ENCODE data around the gene MT1A.
"Not testable (repeated sequence)": the region's sequence is repeated elsewhere in the genome, so short reads cannot be mapped to it uniquely, and the experiment has no call there.

Gene MT1A

DNA sequence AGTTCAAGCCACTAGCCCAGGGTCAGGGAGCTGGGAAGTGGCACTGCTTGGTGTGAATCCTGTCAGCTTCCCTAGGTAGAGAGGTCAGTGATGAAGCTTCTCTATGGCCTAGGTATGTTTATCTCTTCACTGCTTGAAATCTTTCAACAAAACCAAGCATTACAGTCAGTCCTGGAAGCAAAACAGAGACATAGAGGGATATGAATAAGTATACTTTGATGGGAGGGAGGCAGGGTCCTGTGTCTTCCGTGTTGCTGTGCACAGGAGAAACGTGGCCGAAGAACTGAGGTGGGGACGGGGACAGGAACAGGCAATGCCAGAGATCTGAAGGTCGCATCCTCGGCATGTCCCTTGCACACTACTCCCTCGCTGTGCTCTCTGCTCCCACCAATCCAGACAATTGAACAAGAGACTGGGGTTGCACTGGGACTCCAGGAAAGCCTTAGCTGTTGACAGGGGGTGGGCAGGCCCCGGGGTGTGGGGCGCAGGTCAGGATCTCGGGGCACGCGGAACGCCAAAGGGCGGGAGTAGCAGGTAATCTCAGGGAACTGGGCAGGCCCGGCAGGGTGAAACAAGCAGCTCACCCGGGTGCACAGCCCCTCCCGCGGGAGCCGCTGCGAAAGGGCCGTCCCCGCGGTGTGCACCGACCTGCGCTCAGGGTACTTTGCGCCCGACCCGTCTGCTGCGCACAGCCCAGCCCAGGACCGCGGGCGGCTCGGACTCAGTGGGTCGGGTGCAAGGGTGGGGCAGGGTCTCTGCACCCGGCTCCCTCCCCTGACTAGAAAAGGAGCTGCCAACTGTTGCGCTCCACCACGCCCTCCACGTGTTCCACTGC, 30.8 kb downstream of the MT1A start, which contains the start of gene MT1H:
MT1H (plus strand) TSS at position 810 of the 835 bp plus-strand sequence. CDS start 71 bp downstream, outside the sequence.
- DNase-seq (no peak), ATAC-seq (no peak)
- no peaks in the 10 kb centered on the region for H3K36me3 Mint-ChIP-seq (ENCODE audit: low read depth)
- peak within 1 kb of the TSS; percentile 37 for H3K4me3 Mint-ChIP-seq
- H3K27me3 Mint-ChIP-seq: peaks cover 68% of the 10 kb centered on the region
- H3K27ac Mint-ChIP-seq: no peak within 1 kb of the TSS
- H3K4me1 Mint-ChIP-seq: peaks cover 16% of the 10 kb centered on the region
- no peaks in the 10 kb centered on the region for H3K9me3 Mint-ChIP-seq

DNA sequence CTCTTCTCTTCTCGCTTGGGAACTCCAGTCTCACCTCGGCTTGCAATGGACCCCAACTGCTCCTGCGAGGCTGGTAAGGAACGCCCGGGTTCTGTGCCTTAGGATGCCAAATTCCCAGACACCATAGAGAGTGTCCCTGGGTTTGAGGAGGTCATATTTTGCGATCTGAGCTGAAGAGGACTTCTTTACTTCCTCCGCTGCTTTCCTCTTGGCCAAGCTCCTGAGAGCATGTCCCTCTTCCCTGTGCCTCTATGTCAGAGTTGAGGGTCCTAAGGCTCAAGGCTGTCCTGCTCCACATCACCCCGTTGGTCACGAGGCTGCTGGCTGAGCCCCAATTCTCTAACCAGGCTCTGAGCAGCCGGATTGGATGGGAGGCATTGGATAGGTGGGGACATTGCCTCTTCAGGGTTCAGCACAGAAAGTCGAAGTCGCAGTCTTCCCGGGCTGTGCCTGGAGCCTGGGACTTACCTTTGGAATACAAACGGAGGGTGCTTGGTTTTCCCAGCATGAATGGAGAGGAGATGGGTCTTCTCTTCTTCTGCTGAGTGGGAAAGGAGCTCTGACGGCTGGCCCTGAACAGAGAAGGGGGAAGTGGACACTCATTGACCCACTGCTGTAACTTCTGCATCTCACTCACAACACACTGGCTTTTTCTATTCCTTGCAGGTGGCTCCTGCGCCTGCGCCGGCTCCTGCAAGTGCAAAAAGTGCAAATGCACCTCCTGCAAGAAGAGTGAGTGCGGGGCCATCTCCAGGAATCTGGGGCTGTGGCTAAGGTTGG, 31.6 kb downstream of the MT1A start:
- H3K27ac Mint-ChIP-seq: no peak overlapping the region
- no peaks in the 10 kb centered on the region for H3K36me3 Mint-ChIP-seq (ENCODE audit: low read depth)
- peaks cover 15% of the 10 kb centered on the region for H3K4me1 Mint-ChIP-seq
- no peak for DNase-seq
- H3K4me3 Mint-ChIP-seq: peak overlapping the region; percentile 37
- H3K27me3 Mint-ChIP-seq: peaks cover 73% of the 10 kb centered on the region
- no peak for ATAC-seq
- H3K9me3 Mint-ChIP-seq: no peaks in the 10 kb centered on the region

DNA sequence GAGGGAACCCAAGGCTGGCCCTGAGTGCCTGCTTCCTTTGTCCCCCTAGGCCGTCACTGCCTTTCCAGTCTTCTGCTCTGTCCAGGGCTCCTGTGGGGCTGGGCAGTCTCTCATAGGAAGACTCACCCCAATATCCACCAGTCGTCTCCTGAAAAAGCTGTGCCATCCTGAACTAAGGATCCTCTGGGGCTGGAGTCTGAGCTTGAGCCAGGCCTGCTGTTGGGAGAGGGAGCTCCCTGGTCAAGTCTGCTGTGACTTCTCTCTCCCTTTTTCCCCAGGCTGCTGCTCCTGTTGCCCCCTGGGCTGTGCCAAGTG, 32.1 kb downstream of the MT1A start:
- H3K4me3 Mint-ChIP-seq: no peak overlapping the region
- DNase-seq: no peak
- H3K27ac Mint-ChIP-seq: no peak overlapping the region
- no peaks in the 10 kb centered on the region for H3K36me3 Mint-ChIP-seq (ENCODE audit: low read depth)
- peaks cover 79% of the 10 kb centered on the region for H3K27me3 Mint-ChIP-seq
- H3K9me3 Mint-ChIP-seq: no peaks in the 10 kb centered on the region
- H3K4me1 Mint-ChIP-seq: peaks cover 17% of the 10 kb centered on the region
- no peak for ATAC-seq

DNA sequence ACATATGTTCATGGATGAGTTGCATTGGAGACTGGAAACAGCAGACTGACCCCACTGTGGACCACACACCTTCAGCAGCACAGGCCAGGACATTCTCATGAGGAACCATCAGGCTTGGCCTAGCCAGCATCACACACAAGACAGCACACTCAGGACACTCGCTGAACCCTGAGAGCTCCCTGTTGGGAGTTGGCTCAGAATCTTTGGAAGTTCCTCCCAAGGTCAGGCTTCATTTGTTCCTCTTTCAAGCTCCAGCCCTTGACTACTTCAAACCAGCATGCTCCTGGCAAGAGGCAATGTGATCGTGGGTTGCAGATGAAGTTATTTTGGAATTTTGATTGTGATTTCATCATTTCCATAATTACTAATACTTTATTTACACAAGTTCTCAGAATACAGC, 33.2 kb downstream of the MT1A start:
- ATAC-seq; H3K9me3 Mint-ChIP-seq; H3K36me3 Mint-ChIP-seq (ENCODE audit: low read depth); H3K27ac Mint-ChIP-seq; H3K4me3 Mint-ChIP-seq; DNase-seq: not testable (repeated sequence)
- Mint-ChIP-seq H3K27me3 (peaks cover 74% of the 10 kb centered on the region), H3K4me1 (peaks cover 25% of the 10 kb centered on the region)

DNA sequence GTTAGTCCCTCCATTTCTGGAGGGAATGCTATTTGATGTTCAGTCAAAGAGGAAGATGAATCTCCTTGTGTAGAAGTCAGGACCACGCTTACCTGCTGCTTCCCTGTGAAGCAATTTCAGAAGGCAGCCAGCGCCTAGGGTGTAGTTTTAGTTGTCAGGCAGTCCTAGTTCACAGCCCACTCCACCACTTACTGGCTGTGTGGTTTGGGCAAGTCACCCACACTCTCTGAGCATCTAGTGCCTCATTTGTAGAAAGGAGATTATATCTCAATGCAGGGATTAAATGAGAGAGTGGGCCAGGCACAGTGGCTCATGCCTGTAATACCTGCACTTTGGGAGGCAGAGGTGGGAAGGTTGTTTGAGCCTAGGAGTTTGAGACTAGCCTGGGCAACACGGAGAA, 33.7 kb downstream of the MT1A start:
- H3K36me3 Mint-ChIP-seq (ENCODE audit: low read depth); H3K4me3 Mint-ChIP-seq; H3K27ac Mint-ChIP-seq; ATAC-seq; DNase-seq; H3K9me3 Mint-ChIP-seq: not testable (repeated sequence)
- H3K27me3 Mint-ChIP-seq: peaks cover 70% of the 10 kb centered on the region
- H3K4me1 Mint-ChIP-seq: peaks cover 25% of the 10 kb centered on the region

DNA sequence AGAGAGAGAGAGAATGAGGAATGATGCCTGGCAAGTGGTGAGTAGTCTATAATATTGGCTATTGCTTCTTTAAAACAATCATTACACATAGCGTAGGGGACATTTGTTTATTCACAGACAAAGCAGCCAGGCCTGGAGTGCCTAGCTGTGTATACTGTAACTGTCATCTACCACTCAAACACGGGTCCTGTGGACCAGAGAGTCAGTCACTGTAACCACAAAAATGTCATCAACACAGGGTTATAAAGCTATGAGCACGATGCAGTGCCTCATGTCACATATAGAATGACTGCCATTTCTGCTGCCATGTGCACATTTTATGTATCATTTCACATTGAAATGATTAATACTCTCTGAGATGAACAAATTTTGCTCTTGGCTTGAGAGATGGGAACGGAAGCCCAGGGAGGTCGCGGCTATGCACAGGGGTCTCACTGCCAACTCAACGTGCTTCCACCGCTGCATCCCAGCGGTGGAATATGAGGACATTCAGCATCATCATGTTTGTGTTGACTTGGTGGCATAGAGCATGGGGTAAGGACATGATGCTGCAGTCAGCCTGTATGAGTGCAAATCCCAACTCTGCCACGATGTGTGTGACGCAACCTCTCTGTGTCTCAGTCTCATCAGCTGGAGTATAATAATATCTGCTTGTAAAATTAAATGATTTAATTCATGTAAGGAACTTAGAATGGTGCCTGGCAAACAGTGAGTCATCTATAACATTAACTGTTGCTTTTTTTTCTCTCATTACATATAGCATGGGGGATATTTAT, 34.5 kb downstream of the MT1A start:
- H3K27me3 Mint-ChIP-seq: peaks cover 63% of the 10 kb centered on the region
- H3K36me3 Mint-ChIP-seq (ENCODE audit: low read depth): no peaks in the 10 kb centered on the region
- no peak overlapping the region for H3K27ac Mint-ChIP-seq
- peaks cover 23% of the 10 kb centered on the region for H3K4me1 Mint-ChIP-seq
- H3K9me3 Mint-ChIP-seq: no peaks in the 10 kb centered on the region
- no peak overlapping the region for H3K4me3 Mint-ChIP-seq
- DNase-seq (no peak), ATAC-seq (no peak)

DNA sequence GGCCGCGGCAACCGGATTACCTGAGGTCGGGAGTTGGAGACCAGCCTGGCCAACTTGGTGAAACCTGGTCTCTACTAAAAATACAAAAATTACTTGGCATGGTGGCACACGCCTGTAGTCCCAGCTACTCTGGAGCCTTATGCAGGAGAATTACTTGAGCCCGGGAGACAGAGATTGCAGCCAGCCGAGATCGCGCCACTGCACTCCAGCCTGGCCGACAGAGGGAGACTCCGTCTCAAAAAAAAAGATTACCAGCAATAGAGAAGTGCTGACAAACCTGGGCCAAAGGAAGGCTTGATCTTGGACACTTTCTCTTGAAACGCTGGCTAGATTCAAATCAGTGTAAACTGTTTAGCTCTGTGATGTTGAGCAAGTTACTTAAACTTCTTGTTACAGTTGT, 35.5 kb downstream of the MT1A start:
- peaks cover 55% of the 10 kb centered on the region for H3K27me3 Mint-ChIP-seq
- no peak overlapping the region for H3K27ac Mint-ChIP-seq
- H3K4me1 Mint-ChIP-seq: peaks cover 19% of the 10 kb centered on the region
- ATAC-seq (no peak), DNase-seq (no peak)
- H3K4me3 Mint-ChIP-seq: no peak overlapping the region
- H3K36me3 Mint-ChIP-seq (ENCODE audit: low read depth): no peaks in the 10 kb centered on the region
- no peaks in the 10 kb centered on the region for H3K9me3 Mint-ChIP-seq

DNA sequence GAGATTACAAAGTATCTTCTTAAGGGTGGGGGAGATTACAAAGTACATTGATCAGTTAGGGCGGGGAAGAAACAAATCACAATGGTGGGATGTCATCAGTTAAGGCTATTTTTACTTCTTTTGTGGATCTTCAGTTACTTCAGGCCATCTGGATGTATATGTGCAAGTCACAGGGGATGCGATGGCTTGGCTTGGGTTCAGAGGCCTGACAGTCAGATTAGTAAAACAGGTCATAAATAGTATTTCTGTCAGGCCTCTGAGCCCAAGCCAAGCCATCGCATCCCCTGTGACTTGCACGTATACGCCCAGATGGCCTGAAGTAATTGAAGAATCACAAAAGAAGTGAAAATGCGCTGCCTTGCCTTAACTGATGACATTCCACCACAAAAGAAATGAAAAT, 36.1 kb downstream of the MT1A start:
- Mint-ChIP-seq H3K27me3 (peaks cover 49% of the 10 kb centered on the region), H3K4me1 (peaks cover 19% of the 10 kb centered on the region)
- H3K9me3 Mint-ChIP-seq; ATAC-seq; H3K36me3 Mint-ChIP-seq (ENCODE audit: low read depth); H3K4me3 Mint-ChIP-seq; H3K27ac Mint-ChIP-seq; DNase-seq: not testable (repeated sequence)

DNA sequence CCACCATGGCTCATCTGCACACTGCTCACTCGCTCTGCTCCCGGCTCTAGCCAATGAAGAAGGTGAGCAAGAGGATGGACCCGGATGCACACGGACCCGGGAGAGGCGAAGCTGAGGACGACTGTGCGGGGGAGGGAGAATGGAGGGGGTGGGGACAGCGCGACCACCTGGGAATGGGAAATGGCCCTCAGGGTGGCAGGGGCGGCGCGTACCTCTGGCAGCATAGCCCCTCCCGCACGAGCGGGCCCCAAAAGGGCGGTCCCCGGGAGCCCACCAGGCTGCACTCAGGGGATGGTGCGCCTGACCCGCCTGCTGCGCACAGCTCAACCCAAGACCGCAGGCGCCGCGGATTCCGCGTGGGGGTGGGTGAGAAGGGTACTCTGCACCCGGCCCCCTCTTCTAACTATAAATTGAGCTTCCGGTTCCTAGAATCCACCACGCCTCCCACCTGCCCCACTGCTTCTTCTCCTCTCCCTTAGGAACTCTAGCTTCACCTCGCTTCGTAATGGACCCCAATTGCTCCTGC, 37.3 kb downstream of the MT1A start:
- ATAC-seq (peak; percentile 46), DNase-seq (peak; percentile 53)
- peak overlapping the region; percentile 48 for H3K4me3 Mint-ChIP-seq
- peaks cover 19% of the 10 kb centered on the region for H3K4me1 Mint-ChIP-seq
- H3K9me3 Mint-ChIP-seq: no peaks in the 10 kb centered on the region
- no peaks in the 10 kb centered on the region for H3K36me3 Mint-ChIP-seq (ENCODE audit: low read depth)
- peaks cover 38% of the 10 kb centered on the region for H3K27me3 Mint-ChIP-seq
- H3K27ac Mint-ChIP-seq: peak overlapping the region; percentile 7

DNA sequence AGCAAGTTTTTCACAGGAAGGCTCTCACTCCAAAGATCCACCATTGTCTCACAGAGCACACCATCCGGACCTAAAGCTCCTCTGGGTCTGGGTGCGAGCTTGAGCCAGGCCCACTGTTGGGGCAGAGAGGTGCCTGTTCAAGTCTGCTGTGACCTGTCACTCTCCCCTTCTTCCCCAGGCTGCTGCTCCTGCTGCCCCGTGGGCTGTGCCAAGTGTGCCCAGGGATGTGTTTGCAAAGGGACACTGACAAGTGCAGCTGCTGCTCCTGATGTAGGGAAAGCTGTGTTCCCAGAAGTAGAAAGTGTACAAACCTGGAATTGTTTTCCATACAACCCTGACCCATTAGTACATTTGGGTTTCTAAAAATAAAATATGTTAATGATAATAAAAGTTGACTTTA, 39.0 kb downstream of the MT1A start:
- no peak overlapping the region for H3K27ac Mint-ChIP-seq
- H3K4me1 Mint-ChIP-seq: peaks cover 29% of the 10 kb centered on the region
- H3K9me3 Mint-ChIP-seq: no peaks in the 10 kb centered on the region
- DNase-seq (no peak), ATAC-seq (no peak)
- peaks cover 22% of the 10 kb centered on the region for H3K27me3 Mint-ChIP-seq
- no peaks in the 10 kb centered on the region for H3K36me3 Mint-ChIP-seq (ENCODE audit: low read depth)
- H3K4me3 Mint-ChIP-seq: no peak overlapping the region

DNA sequence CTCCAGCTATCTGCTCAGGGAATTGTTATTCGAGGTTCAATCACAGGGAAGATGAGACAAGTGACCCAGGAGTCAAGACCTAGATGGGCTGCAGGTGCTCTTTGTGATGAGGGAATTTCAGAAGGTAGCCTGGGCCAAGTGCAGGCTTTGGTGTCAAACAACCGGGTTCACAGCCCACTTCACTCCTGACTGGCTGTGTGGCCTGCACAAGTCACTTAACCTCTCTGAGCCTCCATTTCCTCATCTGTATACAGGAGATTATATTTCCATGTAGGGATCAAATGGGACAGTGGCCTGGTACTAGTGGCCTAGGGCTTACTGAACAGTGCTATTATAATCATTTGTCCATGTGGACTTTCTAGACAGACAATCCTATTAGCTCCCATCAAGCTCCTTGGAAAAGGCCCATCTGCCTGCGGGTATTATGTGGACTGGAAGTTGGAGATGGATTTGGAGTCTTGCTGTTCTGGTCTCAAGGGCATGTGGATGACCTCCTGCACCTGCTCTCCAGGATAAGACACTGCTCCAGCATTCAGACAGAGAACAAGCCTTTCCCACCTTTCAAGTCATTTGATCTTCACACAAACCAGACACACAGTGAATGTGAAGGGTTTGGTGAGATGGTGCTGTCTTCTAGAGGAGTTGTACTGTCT, 40.7 kb downstream of the MT1A start:
- Mint-ChIP-seq H3K27ac (no peak overlapping the region), H3K4me1 (peaks cover 41% of the 10 kb centered on the region), H3K36me3 (ENCODE audit: low read depth) (no peaks in the 10 kb centered on the region), H3K27me3 (peaks cover 14% of the 10 kb centered on the region), H3K4me3 (no peak overlapping the region), H3K9me3 (no peaks in the 10 kb centered on the region)
- no peak for ATAC-seq
- no peak for DNase-seq

DNA sequence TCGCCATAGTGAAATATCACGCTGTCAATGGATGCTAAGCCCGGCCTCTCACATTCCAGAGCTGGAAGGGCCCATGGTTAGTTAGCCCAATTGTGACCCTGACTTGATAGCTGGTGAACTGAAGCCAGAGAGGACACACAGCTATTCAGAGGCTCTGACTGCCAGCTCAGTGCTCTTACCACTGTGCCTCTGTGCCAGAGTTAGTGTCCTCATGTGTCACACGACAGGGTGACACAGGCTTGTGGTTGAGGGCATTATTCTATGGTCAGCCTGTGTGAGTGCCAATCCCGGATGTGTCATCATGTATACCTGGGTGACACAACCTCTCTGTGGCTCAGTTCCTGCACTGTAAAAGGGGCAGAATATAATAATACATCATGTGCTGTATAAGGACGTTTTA, 41.4 kb downstream of the MT1A start:
- no peak overlapping the region for H3K27ac Mint-ChIP-seq
- ATAC-seq (peak; percentile 67), DNase-seq (no peak)
- no peaks in the 10 kb centered on the region for H3K36me3 Mint-ChIP-seq (ENCODE audit: low read depth)
- no peaks in the 10 kb centered on the region for H3K9me3 Mint-ChIP-seq
- H3K27me3 Mint-ChIP-seq: peaks cover 10% of the 10 kb centered on the region
- peaks cover 39% of the 10 kb centered on the region for H3K4me1 Mint-ChIP-seq
- no peak overlapping the region for H3K4me3 Mint-ChIP-seq

DNA sequence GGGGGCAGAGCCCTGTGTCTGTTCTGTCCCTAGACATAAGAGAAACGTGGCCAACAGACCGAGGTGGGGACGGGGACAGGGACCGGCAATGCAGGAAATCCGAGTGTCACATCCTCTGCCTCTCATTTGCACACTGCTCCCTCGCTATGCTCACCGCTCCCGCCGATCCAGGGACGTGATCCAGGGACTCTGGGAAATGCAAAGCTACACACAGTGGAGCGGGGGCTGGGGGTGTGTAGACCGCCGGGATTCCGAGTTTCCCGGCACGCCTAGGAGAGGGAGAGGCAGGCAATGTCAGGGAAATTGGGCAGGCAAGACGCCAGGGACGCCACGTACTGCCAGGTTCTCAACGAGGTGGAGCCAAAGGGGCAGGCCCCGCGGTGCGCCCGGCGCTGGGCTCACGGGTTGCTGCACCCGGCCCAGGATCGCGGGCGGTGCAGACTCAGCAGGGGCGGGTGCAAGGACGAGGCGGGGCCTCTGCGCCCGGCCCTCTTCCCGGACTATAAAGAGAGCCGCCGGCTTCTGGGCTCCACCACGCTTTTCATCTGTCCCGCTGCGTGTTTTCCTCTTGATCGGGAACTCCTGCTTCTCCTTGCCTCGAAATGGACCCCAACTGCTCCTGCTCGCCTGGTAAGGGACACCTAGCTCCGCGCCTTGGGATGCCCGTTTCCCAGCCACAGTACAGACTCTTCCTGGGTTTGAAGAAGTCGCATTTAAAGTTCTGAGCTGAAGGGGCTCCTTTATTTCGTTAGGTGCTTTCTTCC, 43.7 kb downstream of the MT1A start, which contains the start of gene MT1X:
MT1X (plus strand) TSS at position 532 of the 764 bp plus-strand sequence; CDS start at position 603, 71 bp downstream.
- ATAC-seq: peak; percentile 96
- Mint-ChIP-seq H3K36me3 (ENCODE audit: low read depth) (peaks cover 5% of the 10 kb centered on the region), H3K4me3 (peak within 1 kb of the TSS; percentile 90), H3K9me3 (no peaks in the 10 kb centered on the region), H3K27me3 (no peaks in the 10 kb centered on the region), H3K4me1 (peaks cover 27% of the 10 kb centered on the region), H3K27ac (peak within 1 kb of the TSS; percentile 85)
- DNase-seq: peak; percentile 88
